ENCODE data around the gene PDZRN3. TPM values are rescaled to one million over a fixed set of nuclear protein-coding genes. Genes with fewer than 3 reads are reported as not detected.

Gene PDZRN3
- total RNA-seq, 1 donor from 2014 or later = 19.8 TPM

DNA sequence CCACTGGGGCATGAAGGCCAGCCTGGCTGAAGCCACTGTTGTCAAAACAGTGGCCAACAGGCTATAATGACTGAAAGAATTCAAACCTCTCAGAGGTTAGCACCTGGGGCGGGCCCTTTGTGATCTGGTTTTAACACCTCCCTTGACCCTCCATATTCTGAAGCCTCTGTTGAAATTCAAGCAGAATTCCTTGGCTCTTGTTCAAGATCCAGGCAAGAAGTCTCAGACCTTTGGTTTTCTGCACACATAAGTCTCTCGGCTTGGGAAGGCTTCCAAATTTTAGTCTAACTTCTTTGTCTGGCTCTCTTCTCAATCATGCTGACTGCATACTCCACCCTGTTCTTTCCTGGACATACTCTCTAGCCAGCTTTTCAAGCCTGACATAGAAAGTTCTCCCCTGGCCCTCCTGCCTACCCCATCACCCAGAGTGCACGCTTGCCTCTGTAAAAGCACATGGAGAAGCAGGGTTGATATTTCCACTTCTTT, 144.5 kb downstream of the PDZRN3 start:
- H3K36me3 ChIP-seq (ENCODE audit: insufficient read depth, low read length) = no peaks in the 10 kb centered on the region
- no peak overlapping the region for H3K4me3 Mint-ChIP-seq (ENCODE audit: unreplicated experiment)
- H3K27me3 ChIP-seq (ENCODE audit: insufficient read depth, low read length) = no peaks in the 10 kb centered on the region
- H3K4me2 ChIP-seq (ENCODE audit: low read length) = no peak overlapping the region
- no peak overlapping the region for H2AFZ ChIP-seq (ENCODE audit: low read depth, low read length)
- DNase-seq (ENCODE audit: low read depth) (no peak), FAIRE-seq (peak; percentile 34)
- no peak overlapping the region for H3K9ac ChIP-seq (ENCODE audit: low read length)
- no peaks in the 10 kb centered on the region for H3K79me2 ChIP-seq (ENCODE audit: insufficient read depth, low read length)
- peak overlapping the region; percentile 3 for H3K27ac Mint-ChIP-seq (ENCODE audit: unreplicated experiment)
- no peaks in the 10 kb centered on the region for H4K20me1 ChIP-seq (ENCODE audit: insufficient read depth, low read length)
- peaks cover 8% of the 10 kb centered on the region for H3K36me3 Mint-ChIP-seq (ENCODE audit: low read depth, unreplicated experiment)
- peaks cover 4% of the 10 kb centered on the region for H3K4me1 ChIP-seq (ENCODE audit: insufficient read depth, low read length)
- peaks cover 21% of the 10 kb centered on the region for H3K4me1 Mint-ChIP-seq (ENCODE audit: low read depth, unreplicated experiment)
- no peak overlapping the region for H3K27ac ChIP-seq (ENCODE audit: low read depth, low read length)
- no peak overlapping the region for H3K4me3 ChIP-seq (ENCODE audit: insufficient read depth, low read depth, low read length)
- H3K9me3 ChIP-seq (ENCODE audit: insufficient read depth, low read depth, low read length) = no peaks in the 10 kb centered on the region
- peaks cover 1% of the 10 kb centered on the region for H3K9me3 Mint-ChIP-seq (ENCODE audit: unreplicated experiment)
- TF ChIP-seq, protein P1, sequence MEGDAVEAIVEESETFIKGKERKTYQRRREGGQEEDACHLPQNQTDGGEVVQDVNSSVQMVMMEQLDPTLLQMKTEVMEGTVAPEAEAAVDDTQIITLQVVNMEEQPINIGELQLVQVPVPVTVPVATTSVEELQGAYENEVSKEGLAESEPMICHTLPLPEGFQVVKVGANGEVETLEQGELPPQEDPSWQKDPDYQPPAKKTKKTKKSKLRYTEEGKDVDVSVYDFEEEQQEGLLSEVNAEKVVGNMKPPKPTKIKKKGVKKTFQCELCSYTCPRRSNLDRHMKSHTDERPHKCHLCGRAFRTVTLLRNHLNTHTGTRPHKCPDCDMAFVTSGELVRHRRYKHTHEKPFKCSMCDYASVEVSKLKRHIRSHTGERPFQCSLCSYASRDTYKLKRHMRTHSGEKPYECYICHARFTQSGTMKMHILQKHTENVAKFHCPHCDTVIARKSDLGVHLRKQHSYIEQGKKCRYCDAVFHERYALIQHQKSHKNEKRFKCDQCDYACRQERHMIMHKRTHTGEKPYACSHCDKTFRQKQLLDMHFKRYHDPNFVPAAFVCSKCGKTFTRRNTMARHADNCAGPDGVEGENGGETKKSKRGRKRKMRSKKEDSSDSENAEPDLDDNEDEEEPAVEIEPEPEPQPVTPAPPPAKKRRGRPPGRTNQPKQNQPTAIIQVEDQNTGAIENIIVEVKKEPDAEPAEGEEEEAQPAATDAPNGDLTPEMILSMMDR (IDR thresholded peaks at IDR 0.05; ENCODE audit: insufficient read depth, low read depth, low read length) = no peak
- no peak for TF ChIP-seq EZH2 (IDR thresholded peaks at IDR 0.05; ENCODE audit: insufficient read depth, low read length)
- no peaks in the 10 kb centered on the region for H3K27me3 Mint-ChIP-seq (ENCODE audit: low read depth, unreplicated experiment)

DNA sequence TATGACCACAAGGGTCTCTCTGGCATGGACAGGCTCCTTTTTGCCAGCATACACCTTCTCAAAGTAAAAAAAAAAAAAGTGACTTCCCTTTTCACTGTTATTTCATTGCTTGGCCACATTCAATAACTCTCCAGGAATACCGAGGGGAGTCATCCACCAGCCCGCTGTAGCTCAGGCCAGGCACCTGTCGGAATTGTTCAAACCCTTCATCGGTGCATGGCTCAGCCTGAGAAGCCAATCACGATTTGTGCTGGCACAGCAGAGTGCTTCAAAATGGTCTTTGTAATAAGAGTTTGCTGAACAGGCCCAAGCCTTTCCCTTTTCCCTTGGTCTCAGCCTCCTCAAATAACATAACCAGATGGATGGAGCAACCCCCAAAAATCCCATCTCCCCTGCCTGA, 145.4 kb downstream of the PDZRN3 start:
- TF ChIP-seq EZH2 (IDR thresholded peaks at IDR 0.05; ENCODE audit: insufficient read depth, low read length) = no peak
- TF ChIP-seq, protein P1 (IDR thresholded peaks at IDR 0.05; ENCODE audit: insufficient read depth, low read depth, low read length) = no peak
- Histone ChIP-seq H4K20me1 (ENCODE audit: insufficient read depth, low read length) (no peaks in the 10 kb centered on the region), H3K4me1 (ENCODE audit: insufficient read depth, low read length) (no peaks in the 10 kb centered on the region), H3K27me3 (ENCODE audit: insufficient read depth, low read length) (no peaks in the 10 kb centered on the region), H3K79me2 (ENCODE audit: insufficient read depth, low read length) (no peaks in the 10 kb centered on the region), H3K4me3 (ENCODE audit: insufficient read depth, low read depth, low read length) (no peak overlapping the region), H3K9ac (ENCODE audit: low read length) (no peak overlapping the region), H3K4me2 (ENCODE audit: low read length) (no peak overlapping the region), H2AFZ (ENCODE audit: low read depth, low read length) (no peak overlapping the region), H3K36me3 (ENCODE audit: insufficient read depth, low read length) (no peaks in the 10 kb centered on the region), H3K9me3 (ENCODE audit: insufficient read depth, low read depth, low read length) (no peaks in the 10 kb centered on the region), H3K27ac (ENCODE audit: low read depth, low read length) (no peak overlapping the region)
- Mint-ChIP-seq H3K4me3 (ENCODE audit: unreplicated experiment) (no peak overlapping the region), H3K4me1 (ENCODE audit: low read depth, unreplicated experiment) (peaks cover 14% of the 10 kb centered on the region), H3K27ac (ENCODE audit: unreplicated experiment) (no peak overlapping the region), H3K36me3 (ENCODE audit: low read depth, unreplicated experiment) (peaks cover 8% of the 10 kb centered on the region), H3K9me3 (ENCODE audit: unreplicated experiment) (peaks cover 1% of the 10 kb centered on the region), H3K27me3 (ENCODE audit: low read depth, unreplicated experiment) (no peaks in the 10 kb centered on the region)
- DNase-seq (ENCODE audit: low read depth) (no peak), FAIRE-seq (no peak)

DNA sequence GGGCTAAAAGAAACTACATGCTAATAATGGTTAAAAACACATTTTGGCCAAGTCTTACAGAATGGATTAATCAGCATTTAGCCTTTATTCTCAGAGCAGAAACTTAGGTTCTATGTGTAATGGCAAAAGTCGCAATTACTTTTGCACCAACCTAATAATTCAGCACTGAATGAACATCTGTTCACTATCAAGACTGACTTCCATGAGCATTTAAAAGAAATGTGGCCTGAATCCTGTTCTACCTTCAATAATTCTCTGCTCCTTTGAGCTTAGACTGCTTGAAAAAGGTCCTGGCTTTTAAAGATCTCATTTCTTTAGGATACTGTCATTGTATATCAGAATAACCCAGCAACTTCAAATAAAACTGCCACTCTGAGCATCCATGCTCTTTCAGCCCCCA, 145.9 kb downstream of the PDZRN3 start:
- Histone ChIP-seq H3K27ac (ENCODE audit: low read depth, low read length) (no peak overlapping the region), H2AFZ (ENCODE audit: low read depth, low read length) (no peak overlapping the region), H3K36me3 (ENCODE audit: insufficient read depth, low read length) (no peaks in the 10 kb centered on the region), H3K79me2 (ENCODE audit: insufficient read depth, low read length) (no peaks in the 10 kb centered on the region), H3K4me1 (ENCODE audit: insufficient read depth, low read length) (no peaks in the 10 kb centered on the region), H3K9me3 (ENCODE audit: insufficient read depth, low read depth, low read length) (no peaks in the 10 kb centered on the region), H3K9ac (ENCODE audit: low read length) (no peak overlapping the region), H4K20me1 (ENCODE audit: insufficient read depth, low read length) (no peaks in the 10 kb centered on the region), H3K4me3 (ENCODE audit: insufficient read depth, low read depth, low read length) (no peak overlapping the region), H3K27me3 (ENCODE audit: insufficient read depth, low read length) (no peaks in the 10 kb centered on the region), H3K4me2 (ENCODE audit: low read length) (no peak overlapping the region)
- Mint-ChIP-seq H3K36me3 (ENCODE audit: low read depth, unreplicated experiment) (peaks cover 7% of the 10 kb centered on the region), H3K27me3 (ENCODE audit: low read depth, unreplicated experiment) (no peaks in the 10 kb centered on the region), H3K27ac (ENCODE audit: unreplicated experiment) (no peak overlapping the region), H3K9me3 (ENCODE audit: unreplicated experiment) (peaks cover 1% of the 10 kb centered on the region), H3K4me1 (ENCODE audit: low read depth, unreplicated experiment) (peaks cover 9% of the 10 kb centered on the region), H3K4me3 (ENCODE audit: unreplicated experiment) (no peak overlapping the region)
- no peak for DNase-seq (ENCODE audit: low read depth)
- FAIRE-seq = no peak
- no peak for TF ChIP-seq EZH2 (IDR thresholded peaks at IDR 0.05; ENCODE audit: insufficient read depth, low read length)
- TF ChIP-seq, protein P1 (IDR thresholded peaks at IDR 0.05; ENCODE audit: insufficient read depth, low read depth, low read length) = no peak

Data from astrocyte (in vitro differentiated cells and primary cell).